PC-3 (cell line): ENCODE data around the gene COL9A1. TPM values are rescaled to one million over a fixed set of nuclear protein-coding genes. Genes with fewer than 3 reads are reported as not detected.
"Not testable (repeated sequence)": the region's sequence is repeated elsewhere in the genome, so short reads cannot be mapped to it uniquely, and the experiment has no call there.

ENCODE experiments used
- ATAC-seq: fragments of 200-7000 bp; cut with Tn5 transposase; 2 replicates; pipeline ENCODE4 v1.9.1; 2020; ENCODE audit warnings: mild to moderate bottlenecking, moderate library complexity
- BruUV-seq: library from RNA; stranded (reverse); fragments of 400-500 nt; replicated peaks from 2 replicates; lab custom pipeline; 2021; lab: Mats Ljungman, UMichigan
- CTCF ChIA-PET: fragments of 300-600 bp; sonication (Branson Sonifier 250); formaldehyde crosslinking; loops from one replicate; lab custom pipeline; 2022; ENCODE audit warnings: antibody characterized with exemption; lab: Charles Lee
- POLR2A ChIA-PET: fragments of 300-600 bp; sonication (Branson Sonifier 250); formaldehyde crosslinking; loops from one replicate; lab custom pipeline; 2022; ENCODE audit warnings: antibody characterized with exemption; ENCODE audit not compliant: unreplicated experiment; lab: Charles Lee
- DNase-seq: peaks from one replicate; pipeline ENCODE4 v3.0.0-alpha.2; 2015
- H2AFZ ChIP-seq: fragments of 300-600 bp; sonication (generic); 2 replicates; pipeline ENCODE4 v1.6.0; 2016; ENCODE audit warnings: antibody characterized with exemption, low read length
- H3F3A ChIP-seq: fragments of 300-600 bp; sonication (generic); one replicate; pipeline ENCODE4 v1.6.0; 2017; ENCODE audit warnings: antibody characterized with exemption, low read length, control low read depth, mild to moderate bottlenecking; ENCODE audit not compliant: unreplicated experiment
- H3K27ac ChIP-seq: fragments of 300-600 bp; sonication (generic); 2 replicates; pipeline ENCODE4 v1.5.1; 2016; ENCODE audit warnings: mild to moderate bottlenecking, low read length
- H3K27me3 ChIP-seq: fragments of 300-600 bp; sonication (generic); 2 replicates; pipeline ENCODE4 v1.6.1; 2016; ENCODE audit warnings: low read length, mixed read lengths
- H3K36me3 ChIP-seq: fragments of 300-600 bp; sonication (generic); 2 replicates; pipeline ENCODE4 v1.6.1; 2016; ENCODE audit warnings: low read depth, mixed run types, low read length, mixed read lengths
- H3K4me1 ChIP-seq: fragments of 300-600 bp; sonication (generic); 2 replicates; pipeline ENCODE4 v1.5.1; 2016; ENCODE audit warnings: low read length; ENCODE audit not compliant: insufficient read depth
- H3K4me2 ChIP-seq: fragments of 300-600 bp; sonication (generic); 2 replicates; pipeline ENCODE4 v1.6.0; 2016; ENCODE audit warnings: low read length
- H3K4me3 ChIP-seq: fragments of 300-600 bp; sonication (generic); 2 replicates; pipeline ENCODE4 v1.5.1; 2016; ENCODE audit warnings: mild to moderate bottlenecking, low read length, mixed read lengths
- H3K79me2 ChIP-seq: fragments of 300-600 bp; sonication (generic); 2 replicates; pipeline ENCODE4 v1.6.1; 2017; ENCODE audit warnings: low read length, mixed read lengths
- H3K9ac ChIP-seq: fragments of 300-600 bp; sonication (generic); 2 replicates; pipeline ENCODE4 v1.6.0; 2016; ENCODE audit warnings: mild to moderate bottlenecking, low read length
- H3K9me2 ChIP-seq: fragments of 300-600 bp; sonication (generic); replicated peaks from 2 replicates; pipeline ENCODE4 v1.6.1; 2016; ENCODE audit warnings: mixed run types, low read length, mixed read lengths
- H3K9me3 ChIP-seq: fragments of 300-600 bp; sonication (generic); 2 replicates; pipeline ENCODE4 v1.6.1; 2016; ENCODE audit warnings: low read length, mixed read lengths
- H4K20me1 ChIP-seq: fragments of 300-600 bp; sonication (generic); 2 replicates; pipeline ENCODE4 v1.6.1; 2016; ENCODE audit warnings: low read length, mixed read lengths
- EZH2 ChIP-seq: fragments of 300-600 bp; sonication (generic); IDR thresholded peaks from one replicate; pipeline ENCODE4 v1.6.1; 2017; ENCODE audit warnings: antibody characterized with exemption, mild to moderate bottlenecking, low read length; ENCODE audit not compliant: unreplicated experiment
- EZH2phosphoT487 ChIP-seq: fragments of 300-600 bp; sonication (generic); IDR thresholded peaks from 2 replicates; pipeline ENCODE4 v1.6.1; 2018; ENCODE audit warnings: mild to moderate bottlenecking, antibody characterized with exemption, low read length, borderline replicate concordance
- intact Hi-C: fragments of 100-400 bp; cut with micrococcal nuclease; formaldehyde crosslinking; loops from 2 replicates; pipeline ENCODE4 v1.9.0; 2023
- total RNA-seq: library from RNA; depleted of rRNA; stranded (reverse); fragments of >200 nt; gene quantifications from 2 replicates; pipeline ENCODE4 v1.2.3, GENCODE V29; 2014
- TF ChIP-seq, protein P1 (sequence below): fragments of 300-600 bp; sonication (generic); conservative IDR thresholded peaks from 2 replicates; pipeline ENCODE4 v1.5.1; 2017; ENCODE audit warnings: antibody characterized with exemption, low read depth, mild to moderate bottlenecking, low read length

COL9A1 gene
- total RNA-seq, 1 experiment from 2014 or later, result not detected

DNA sequence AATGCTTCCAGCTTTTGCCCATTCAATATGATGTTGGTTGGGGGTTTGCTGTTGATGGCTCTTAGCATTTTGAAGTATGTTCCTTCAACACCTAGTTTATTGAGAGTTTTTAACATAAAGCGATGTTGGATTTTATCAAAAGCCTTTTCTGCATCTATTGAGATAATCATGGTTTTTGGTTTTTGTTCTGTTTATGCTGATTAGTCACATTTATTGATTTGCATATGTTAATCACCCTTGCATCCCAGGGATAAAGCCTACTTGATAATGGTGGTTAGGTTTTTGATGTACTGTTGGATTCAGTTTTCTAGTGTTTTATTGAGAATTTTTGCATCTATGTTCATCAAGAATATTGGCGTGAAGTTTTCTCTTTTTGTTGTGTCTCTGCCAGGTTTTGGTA lies 40.4 kb upstream of the COL9A1 start:
- Histone ChIP-seq H3K4me2 (no peak overlapping the region), H3K27me3 (no peaks in the 10 kb centered on the region)
- CTCF ChIA-PET, result no interaction called here

DNA sequence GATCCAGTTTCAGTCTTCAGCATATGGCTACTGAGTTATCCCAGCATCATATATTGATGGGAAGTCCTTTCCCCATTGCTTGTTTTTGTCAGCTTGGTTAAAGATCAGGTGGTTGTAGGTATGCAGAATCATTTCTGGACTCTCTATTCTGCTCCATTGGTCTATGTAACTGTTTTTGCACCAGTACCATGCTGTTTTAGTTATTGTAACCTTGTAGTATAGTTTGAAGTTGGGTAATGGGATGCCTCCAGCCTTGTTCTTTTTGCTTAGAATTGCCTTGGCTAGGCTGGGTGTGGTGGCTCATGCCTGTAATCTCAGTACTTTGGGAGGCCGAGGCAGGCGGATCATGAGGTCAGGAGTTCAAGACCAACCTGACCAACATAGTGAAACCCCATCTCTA lies 36.9 kb upstream of the COL9A1 start:
- H3F3A ChIP-seq, H3K79me2 ChIP-seq, POLR2A ChIA-PET, ATAC-seq, BruUV-seq, H3K27ac ChIP-seq, H3K9ac ChIP-seq, CTCF ChIA-PET, H2AFZ ChIP-seq, H3K9me2 ChIP-seq, H3K4me3 ChIP-seq, H4K20me1 ChIP-seq, intact Hi-C loops, H3K36me3 ChIP-seq, DNase-seq, H3K27me3 ChIP-seq, H3K4me2 ChIP-seq, H3K4me1 ChIP-seq, H3K9me3 ChIP-seq: not testable (repeated sequence)

More for the DNA sequence above, 40.4 kb upstream of the COL9A1 start:
- H3K36me3 ChIP-seq, result no peaks in the 10 kb centered on the region
- no peak overlapping the region for H3K27ac ChIP-seq
- POLR2A ChIA-PET, result no interaction called here
- no peaks in the 10 kb centered on the region for H3K9me3 ChIP-seq
- no peaks in the 10 kb centered on the region for H4K20me1 ChIP-seq
- no peak overlapping the region for H2AFZ ChIP-seq
- H3K4me3 ChIP-seq, result no peak overlapping the region
- H3K9ac ChIP-seq, result no peak overlapping the region
- ATAC-seq (no peak), DNase-seq (no peak)
- TF ChIP-seq EZH2phosphoT487 (no peak), EZH2 (no peak)
- TF ChIP-seq, protein P1, sequence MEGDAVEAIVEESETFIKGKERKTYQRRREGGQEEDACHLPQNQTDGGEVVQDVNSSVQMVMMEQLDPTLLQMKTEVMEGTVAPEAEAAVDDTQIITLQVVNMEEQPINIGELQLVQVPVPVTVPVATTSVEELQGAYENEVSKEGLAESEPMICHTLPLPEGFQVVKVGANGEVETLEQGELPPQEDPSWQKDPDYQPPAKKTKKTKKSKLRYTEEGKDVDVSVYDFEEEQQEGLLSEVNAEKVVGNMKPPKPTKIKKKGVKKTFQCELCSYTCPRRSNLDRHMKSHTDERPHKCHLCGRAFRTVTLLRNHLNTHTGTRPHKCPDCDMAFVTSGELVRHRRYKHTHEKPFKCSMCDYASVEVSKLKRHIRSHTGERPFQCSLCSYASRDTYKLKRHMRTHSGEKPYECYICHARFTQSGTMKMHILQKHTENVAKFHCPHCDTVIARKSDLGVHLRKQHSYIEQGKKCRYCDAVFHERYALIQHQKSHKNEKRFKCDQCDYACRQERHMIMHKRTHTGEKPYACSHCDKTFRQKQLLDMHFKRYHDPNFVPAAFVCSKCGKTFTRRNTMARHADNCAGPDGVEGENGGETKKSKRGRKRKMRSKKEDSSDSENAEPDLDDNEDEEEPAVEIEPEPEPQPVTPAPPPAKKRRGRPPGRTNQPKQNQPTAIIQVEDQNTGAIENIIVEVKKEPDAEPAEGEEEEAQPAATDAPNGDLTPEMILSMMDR, result no peak
- intact Hi-C loops, result no loop called here
- H3K9me2 ChIP-seq, result no peaks in the 10 kb centered on the region
- H3K79me2 ChIP-seq, result no peaks in the 10 kb centered on the region
- H3K4me1 ChIP-seq, result peaks cover 12% of the 10 kb centered on the region
- BruUV-seq, result no TSS peak
- H3F3A ChIP-seq, result no peaks in the 10 kb centered on the region

DNA sequence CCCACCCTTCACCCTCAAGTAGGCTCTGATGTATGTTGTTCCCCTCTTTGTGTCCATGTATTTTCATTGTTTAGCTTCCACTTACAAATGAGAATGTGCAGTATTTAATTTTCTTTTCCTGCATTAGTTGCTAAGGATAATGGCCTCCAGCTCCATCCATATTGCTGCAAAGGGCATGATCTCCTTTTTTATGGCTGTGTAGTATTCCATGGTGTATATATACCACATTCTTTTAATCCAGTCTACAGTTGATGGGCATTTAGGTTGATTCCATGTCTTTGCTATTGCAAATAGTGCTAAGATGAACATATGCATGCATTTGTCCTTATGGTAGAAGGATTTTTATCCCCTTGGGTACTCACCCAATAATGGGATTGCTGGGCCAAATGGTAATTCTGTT lies 35.9 kb upstream of the COL9A1 start:
- CTCF ChIA-PET, result no interaction called here
- Histone ChIP-seq H3K4me1 (no peaks in the 10 kb centered on the region), H3K27ac (no peak overlapping the region), H3K4me2 (no peak overlapping the region), H3F3A (no peaks in the 10 kb centered on the region), H4K20me1 (no peaks in the 10 kb centered on the region), H2AFZ (no peak overlapping the region), H3K9me3 (no peaks in the 10 kb centered on the region), H3K4me3 (no peak overlapping the region), H3K36me3 (no peaks in the 10 kb centered on the region), H3K9ac (no peak overlapping the region), H3K27me3 (no peaks in the 10 kb centered on the region), H3K79me2 (no peaks in the 10 kb centered on the region), H3K9me2 (no peaks in the 10 kb centered on the region)
- POLR2A ChIA-PET, result no interaction called here
- no TSS peak for BruUV-seq
- no peak for DNase-seq
- intact Hi-C loops, result no loop called here
- no peak for ATAC-seq
- TF ChIP-seq, protein P1, result no peak
- TF ChIP-seq EZH2phosphoT487, result no peak
- no peak for TF ChIP-seq EZH2
